GM23338 (cell line): ENCODE measurements around the gene RAB11FIP4. TPM values are rescaled to one million over a fixed set of nuclear protein-coding genes. Genes with fewer than 3 reads are reported as not detected.
A peak's percentile ranks its signal among the peaks of the same experiment; 100 is the strongest.

Experiments used
- ATAC-seq: fragments of 200-7000 bp; cut with Tn5 transposase; 3 replicates; pipeline ENCODE4 v1.9.1; 2020
- DNase-seq: peaks from one replicate; pipeline ENCODE4 v3.0.0-alpha.2; 2015; ENCODE audit warnings: low spot score
- H2AFZ ChIP-seq: fragments of 200-600 bp; sonication (generic); 2 replicates; pipeline ENCODE4 v1.8.0; 2016; ENCODE audit warnings: antibody characterized with exemption, mild to moderate bottlenecking, moderate library complexity
- H3F3A ChIP-seq: fragments of 200-600 bp; sonication (generic); replicated peaks from 2 replicates; pipeline ENCODE4 v1.8.0; 2017; ENCODE audit warnings: antibody characterized with exemption, mixed run types, low read depth
- H3K27ac ChIP-seq: fragments of 200-600 bp; sonication (generic); 2 replicates; pipeline ENCODE4 v1.6.1; 2016; ENCODE audit warnings: low read depth
- H3K27me3 ChIP-seq: fragments of 200-600 bp; sonication (generic); 2 replicates; pipeline ENCODE4 v1.8.0; 2016; ENCODE audit warnings: mild to moderate bottlenecking, mixed run types, moderate library complexity; ENCODE audit not compliant: insufficient read depth
- H3K36me3 ChIP-seq: fragments of 200-600 bp; sonication (generic); 2 replicates; pipeline ENCODE4 v1.8.0; 2016; ENCODE audit warnings: mild to moderate bottlenecking; ENCODE audit not compliant: insufficient read depth
- H3K4me1 ChIP-seq: fragments of 200-600 bp; sonication (generic); 2 replicates; pipeline ENCODE4 v1.8.0; 2016; ENCODE audit warnings: mild to moderate bottlenecking, moderate library complexity; ENCODE audit not compliant: insufficient read depth
- H3K4me2 ChIP-seq: fragments of 200-600 bp; sonication (generic); 2 replicates; pipeline ENCODE4 v1.7.1; 2017; ENCODE audit warnings: mixed run types
- H3K4me3 ChIP-seq: fragments of 200-600 bp; sonication (generic); 2 replicates; pipeline ENCODE4 v1.6.1; 2016; ENCODE audit warnings: mixed run types
- H3K79me2 ChIP-seq: fragments of 200-600 bp; sonication (generic); replicated peaks from 2 replicates; pipeline ENCODE4 v1.8.0; 2017; ENCODE audit warnings: mild to moderate bottlenecking; ENCODE audit not compliant: insufficient read depth
- H3K9me2 ChIP-seq: fragments of 200-600 bp; sonication (generic); 2 replicates; pipeline ENCODE4 v1.8.0; 2017; ENCODE audit not compliant: insufficient read depth
- H4K20me1 ChIP-seq: fragments of 200-600 bp; sonication (generic); replicated peaks from 2 replicates; pipeline ENCODE4 v1.8.0; 2017; ENCODE audit warnings: mild to moderate bottlenecking; ENCODE audit not compliant: insufficient read depth
- H3K27ac Mint-ChIP-seq: 2 replicates; pipeline ENCODE4 v1.8.0; 2020; ENCODE audit warnings: inconsistent platforms, mild to moderate bottlenecking, moderate library complexity, mixed read lengths
- H3K27me3 Mint-ChIP-seq: 3 replicates; pipeline ENCODE4 v1.8.0; 2022; ENCODE audit warnings: low read depth, mild to moderate bottlenecking, moderate library complexity, mixed read lengths, inconsistent platforms; ENCODE audit not compliant: insufficient read depth, poor library complexity
- H3K36me3 Mint-ChIP-seq: 3 replicates; pipeline ENCODE4 v1.8.0; 2021; ENCODE audit warnings: low read depth, mild to moderate bottlenecking, inconsistent platforms, moderate library complexity, mixed read lengths
- H3K4me1 Mint-ChIP-seq: 3 replicates; pipeline ENCODE4 v1.8.0; 2020; ENCODE audit warnings: mild to moderate bottlenecking, inconsistent platforms, mixed read lengths
- H3K4me3 Mint-ChIP-seq: 3 replicates; pipeline ENCODE4 v1.8.0; 2021; ENCODE audit warnings: moderate library complexity, mild to moderate bottlenecking, inconsistent platforms, mixed read lengths
- H3K9me3 Mint-ChIP-seq: 3 replicates; pipeline ENCODE4 v1.8.0; 2020; ENCODE audit warnings: moderate library complexity, mild to moderate bottlenecking, inconsistent platforms, mixed read lengths
- REST ChIP-seq: IDR thresholded peaks from one replicate; pipeline ENCODE4 v1.6.1; 2018; ENCODE audit warnings: antibody characterized with exemption; ENCODE audit not compliant: unreplicated experiment
- STAT1 ChIP-seq: IDR thresholded peaks from one replicate; pipeline ENCODE4 v1.6.1; 2016; ENCODE audit warnings: antibody characterized with exemption; ENCODE audit not compliant: unreplicated experiment
- ZNF462 ChIP-seq: fragments of 250-450 bp; sonication (Bioruptor Pico); IDR thresholded peaks from 2 replicates; pipeline ENCODE4 v1.5.0; 2020; ENCODE audit warnings: mild to moderate bottlenecking, moderate library complexity
- polyA plus RNA-seq: library from polyadenylated mRNA; unstranded; fragments of >200 nt; fragmentation: Nextera tagmentation; extraction: Ambion mirVana; gene quantifications from 2 replicates; pipeline ENCODE4 v1.2.1, GENCODE V29; 2016
- total RNA-seq: library from RNA; depleted of rRNA; stranded (reverse); fragments of >200 nt; shearing (Covaris generic); gene quantifications from 2 replicates; pipeline ENCODE4 v1.2.3, GENCODE V29; 2014

The RAB11FIP4 gene
- total and polyA plus RNA-seq, 2 experiments from 2014 or later = 26.0 to 65.6 TPM

- TF ChIP-seq ZNF462 (CRISPR knock-in tag) = no peak
Measured at GRCh38 chr17:31393749-31394146, 2.3 kb downstream of the RAB11FIP4 start (continued).

GRCh38 chr17:31394544-31394943 is 3.1 kb downstream of the RAB11FIP4 start:
- no peak overlapping the region for H2AFZ ChIP-seq
- H3K27me3 ChIP-seq = peaks cover 31% of the 10 kb centered on the region
- Mint-ChIP-seq H3K4me3 (no peak overlapping the region), H3K27ac (no peak overlapping the region), H3K9me3 (no peaks in the 10 kb centered on the region), H3K36me3 (no peaks in the 10 kb centered on the region; the same call in 2 of the 3 replicates), H3K4me1 (peaks cover 9% of the 10 kb centered on the region), H3K27me3 (peaks cover 34% of the 10 kb centered on the region)
- TF ChIP-seq STAT1 (no peak), REST (peak; percentile 92)
- DNase-seq (peak; percentile 87), ATAC-seq (peak; percentile 43)
- no peak overlapping the region for H3K4me3 ChIP-seq
- no peaks in the 10 kb centered on the region; the same call in 1 of the 2 replicates for H4K20me1 ChIP-seq
- no peaks in the 10 kb centered on the region for H3K79me2 ChIP-seq
- H3K4me2 ChIP-seq = no peak overlapping the region
- H3K4me1 ChIP-seq = peaks cover 6% of the 10 kb centered on the region; the same call in 1 of the 2 replicates
- H3F3A ChIP-seq = peaks cover 9% of the 10 kb centered on the region; the same call in 1 of the 2 replicates
- H3K9me2 ChIP-seq = no peaks in the 10 kb centered on the region
- no peak overlapping the region for H3K27ac ChIP-seq
- H3K36me3 ChIP-seq = no peaks in the 10 kb centered on the region
